NCI-H69 (cell line): ENCODE data around the gene BOD1.

Source experiments
- DNase-seq: peaks from one replicate; lab custom pipeline; 2025; lab: John Stamatoyannopoulos, UW

BOD1 gene

GRCh38 chr5:173577166-173577565, 39.3 kb downstream of the BOD1 start:
- DNase-seq, result no peak

GRCh38 chr5:173575985-173576384, 40.5 kb downstream of the BOD1 start:
- no peak for DNase-seq

GRCh38 chr5:173574983-173575382, 41.5 kb downstream of the BOD1 start:
- no peak for DNase-seq

GRCh38 chr5:173573126-173573960, 43.1 kb downstream of the BOD1 start:
- DNase-seq, result peak; percentile 69

GRCh38 chr5:173572431-173573125, 43.9 kb downstream of the BOD1 start:
- DNase-seq, result peak; percentile 7

- DNase-seq, result no peak
These were observed 45.9 kb downstream of the BOD1 start for GRCh38 chr5:173570321-173571090.

GRCh38 chr5:173568703-173569102, 47.7 kb downstream of the BOD1 start:
- no peak for DNase-seq

- DNase-seq, result no peak
These were observed 48.3 kb downstream of the BOD1 start for GRCh38 chr5:173568128-173568527.

- peak; percentile 14 for DNase-seq
These were observed 48.9 kb downstream of the BOD1 start for GRCh38 chr5:173567548-173567947.

- DNase-seq, result no peak
These were observed 50.9 kb downstream of the BOD1 start for GRCh38 chr5:173565491-173566072.

GRCh38 chr5:173564106-173564505, 52.3 kb downstream of the BOD1 start:
- no peak for DNase-seq

- no peak for DNase-seq
These were observed 53.2 kb downstream of the BOD1 start for GRCh38 chr5:173563246-173563645.

GRCh38 chr5:173562451-173562850, 54.0 kb downstream of the BOD1 start:
- DNase-seq, result no peak
